ENCODE measurements around the gene MYLIP. TPM values are rescaled to one million over a fixed set of nuclear protein-coding genes. Genes with fewer than 3 reads are reported as not detected.
A peak's percentile ranks its signal among the peaks of the same experiment; 100 is the strongest.

The MYLIP gene
- 10 to 100 TPM; 25.8 to 27.0 TPM for total RNA-seq

DNA sequence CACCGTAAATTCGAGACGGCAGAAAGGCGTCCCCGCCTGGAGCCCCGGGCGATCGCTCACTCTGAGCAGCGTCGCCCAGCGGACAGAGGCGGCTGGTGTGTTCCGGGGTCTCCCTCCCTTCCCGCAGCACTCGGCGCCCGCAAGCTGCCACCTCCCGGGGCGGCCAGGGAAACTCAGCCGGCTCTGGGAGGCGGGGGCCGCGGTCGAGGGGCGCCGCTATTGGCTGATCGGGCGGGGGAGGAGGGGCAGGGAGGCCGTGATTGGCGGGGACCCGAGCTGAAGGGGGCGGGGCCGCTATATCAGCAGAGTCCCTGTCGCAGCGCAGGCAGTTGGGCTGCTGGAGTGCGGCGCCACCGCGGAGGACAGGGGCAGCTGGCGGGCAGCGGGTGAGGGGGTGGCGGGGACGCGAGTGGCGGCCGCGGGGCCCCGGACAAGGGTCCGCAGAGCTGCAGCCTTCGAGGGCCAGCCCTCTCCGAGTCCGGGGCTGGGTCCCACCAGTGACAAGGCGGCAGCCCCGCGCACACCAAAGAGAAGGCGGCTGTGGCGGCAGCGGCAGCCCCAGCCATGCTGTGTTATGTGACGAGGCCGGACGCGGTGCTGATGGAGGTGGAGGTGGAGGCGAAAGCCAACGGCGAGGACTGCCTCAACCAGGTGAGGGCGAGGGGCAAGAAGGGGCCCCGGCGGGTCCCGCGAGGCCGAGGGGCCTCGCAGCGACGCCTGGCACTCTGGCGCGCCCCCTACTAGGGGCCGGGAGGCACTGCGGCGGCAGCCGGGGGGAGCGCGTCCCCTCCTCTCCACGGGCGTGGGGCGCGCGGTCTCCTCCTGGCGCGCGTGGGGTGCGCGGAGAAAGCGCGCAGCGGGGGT, at the start of gene MYLIP:
MYLIP (plus strand) TSS at position 328 of the 864 bp plus-strand sequence; CDS start at position 565, 237 bp downstream.
- POLR2A ChIA-PET: interaction anchor here (0.6 to 3.4 kb wide), 17 partner anchors 9 to 632 kb away, joined by 3 to 31 read pairs (median 6); partner anchors contain the start of genes ATXN1 and GMPR
- H3K4me1 Mint-ChIP-seq: peaks cover 22% of the 10 kb centered on the region
- H3K4me3 Mint-ChIP-seq: peak within 1 kb of the TSS; percentile 92
- H3K27me3 Mint-ChIP-seq: peaks cover 22% of the 10 kb centered on the region
- no peaks in the 10 kb centered on the region for H3K9me3 Mint-ChIP-seq
- peak; percentile 78 for ATAC-seq (ENCODE audit: low read depth)
- H3K36me3 Mint-ChIP-seq: peaks cover 16% of the 10 kb centered on the region
- DNase-seq: peak; percentile 97
- H3K27ac Mint-ChIP-seq: peak within 1 kb of the TSS; percentile 95

DNA sequence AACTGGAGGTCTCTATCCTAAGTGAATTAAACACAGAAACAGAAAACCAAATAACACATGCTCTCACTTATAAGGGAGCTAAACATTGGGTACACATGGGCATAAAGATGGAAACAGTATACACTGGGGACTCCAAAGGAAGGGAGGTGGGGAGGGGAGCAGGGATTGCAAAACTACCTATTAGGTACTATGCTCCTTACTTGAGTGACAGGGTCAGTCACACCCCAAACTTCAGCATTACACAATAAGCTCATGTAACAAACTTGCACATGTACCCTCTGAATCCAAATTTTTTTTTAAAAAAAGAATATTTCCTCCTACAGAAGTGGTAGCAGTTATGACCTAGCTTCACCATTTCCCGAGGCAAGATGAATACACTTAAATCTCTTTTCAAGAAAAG, 49.5 kb upstream of the MYLIP start:
- Mint-ChIP-seq H3K27ac (no peak overlapping the region), H3K4me3 (no peak overlapping the region), H3K4me1 (no peaks in the 10 kb centered on the region), H3K9me3 (no peaks in the 10 kb centered on the region), H3K36me3 (no peaks in the 10 kb centered on the region), H3K27me3 (peaks cover 9% of the 10 kb centered on the region)
- DNase-seq (no peak), ATAC-seq (ENCODE audit: low read depth) (no peak)
- POLR2A ChIA-PET: no interaction called here

DNA sequence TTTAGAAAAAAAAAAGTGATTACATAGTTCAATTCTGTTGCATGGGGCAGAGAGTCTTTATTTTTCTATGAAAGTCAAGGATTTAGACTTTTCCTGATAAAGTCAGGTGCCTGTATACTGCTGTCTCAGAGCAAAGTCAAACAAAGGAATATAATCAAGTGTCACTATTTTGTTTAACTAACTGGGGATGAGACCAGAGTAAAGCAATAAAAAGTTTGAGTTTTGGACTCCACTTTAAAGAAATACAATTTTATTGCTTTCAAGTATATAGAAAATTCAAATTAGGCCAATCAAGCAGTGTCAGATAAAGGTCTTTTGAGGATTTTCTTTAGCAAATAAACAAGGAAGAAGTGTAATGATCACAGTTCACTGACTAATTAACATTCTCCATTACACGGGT, 48.7 kb upstream of the MYLIP start:
- DNase-seq: no peak
- no peak for ATAC-seq (ENCODE audit: low read depth)
- POLR2A ChIA-PET: no interaction called here
- H3K9me3 Mint-ChIP-seq: no peaks in the 10 kb centered on the region
- no peaks in the 10 kb centered on the region for H3K4me1 Mint-ChIP-seq
- no peak overlapping the region for H3K27ac Mint-ChIP-seq
- H3K27me3 Mint-ChIP-seq: peaks cover 13% of the 10 kb centered on the region
- H3K4me3 Mint-ChIP-seq: no peak overlapping the region
- no peaks in the 10 kb centered on the region for H3K36me3 Mint-ChIP-seq

DNA sequence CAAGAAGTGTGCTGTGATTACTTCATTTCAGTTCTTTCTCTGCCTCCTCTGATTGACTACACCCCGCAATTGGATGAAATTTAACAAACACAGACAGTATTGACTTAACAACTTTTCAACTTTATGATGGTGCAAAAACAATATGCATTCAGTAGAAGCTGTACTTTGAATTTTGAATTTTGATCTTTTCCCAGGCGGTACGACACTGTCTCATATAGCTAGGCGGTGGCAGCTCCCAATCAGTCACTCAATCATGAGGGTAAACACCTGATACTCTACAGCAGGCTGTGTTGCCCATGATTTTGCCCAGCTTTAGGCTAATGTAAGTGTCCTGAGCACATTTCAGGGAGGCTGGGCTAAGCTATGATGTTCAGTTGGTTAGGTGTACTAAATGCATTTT, 47.6 kb upstream of the MYLIP start:
- Mint-ChIP-seq H3K4me1 (no peaks in the 10 kb centered on the region), H3K27ac (no peak overlapping the region), H3K27me3 (peaks cover 13% of the 10 kb centered on the region), H3K4me3 (no peak overlapping the region), H3K9me3 (no peaks in the 10 kb centered on the region), H3K36me3 (no peaks in the 10 kb centered on the region)
- POLR2A ChIA-PET: no interaction called here
- DNase-seq: no peak
- no peak for ATAC-seq (ENCODE audit: low read depth)

DNA sequence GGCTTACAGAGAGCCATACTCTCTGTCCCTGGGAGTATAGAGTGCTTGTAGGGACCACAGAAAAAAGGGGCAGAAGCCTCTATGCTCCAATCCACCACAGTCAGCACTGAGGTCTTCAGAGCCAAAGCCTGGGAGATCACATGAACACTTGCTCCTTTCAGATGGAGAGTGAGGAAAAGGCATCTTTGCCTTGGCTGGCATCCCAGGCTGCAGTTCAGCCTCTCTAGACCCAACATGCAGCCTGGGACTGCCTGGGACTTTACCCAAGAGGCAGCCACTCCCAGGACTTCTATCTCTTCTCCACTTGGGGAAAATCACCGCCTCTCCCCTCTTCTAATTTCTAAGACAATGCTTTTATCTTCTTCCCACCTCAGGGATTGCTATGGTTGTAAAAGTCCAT, 46.5 kb upstream of the MYLIP start:
- no peaks in the 10 kb centered on the region for H3K4me1 Mint-ChIP-seq
- ATAC-seq (ENCODE audit: low read depth) (no peak), DNase-seq (no peak)
- no peaks in the 10 kb centered on the region for H3K9me3 Mint-ChIP-seq
- no peak overlapping the region for H3K4me3 Mint-ChIP-seq
- peaks cover 14% of the 10 kb centered on the region for H3K27me3 Mint-ChIP-seq
- H3K36me3 Mint-ChIP-seq: no peaks in the 10 kb centered on the region
- no peak overlapping the region for H3K27ac Mint-ChIP-seq
- POLR2A ChIA-PET: no interaction called here

DNA sequence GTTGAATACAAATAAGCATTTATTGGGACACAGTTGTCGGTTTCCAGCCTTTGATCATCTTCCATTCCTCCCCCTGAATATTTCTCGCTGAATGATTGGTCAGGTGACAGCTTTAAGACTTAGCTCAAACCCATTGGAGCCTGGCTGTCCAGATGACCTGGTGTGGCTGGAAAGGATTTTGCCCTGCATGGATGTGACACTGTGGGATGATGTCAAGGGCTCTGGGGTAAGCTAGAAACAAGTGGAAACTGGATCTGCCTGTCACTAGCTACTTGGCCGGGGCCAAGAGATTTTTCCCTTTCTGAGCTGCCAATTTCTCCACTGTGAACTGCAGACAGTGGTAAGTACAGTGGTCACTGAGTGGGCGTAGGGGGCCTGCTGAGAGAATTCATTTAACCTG, 41.9 kb upstream of the MYLIP start:
- H3K27ac Mint-ChIP-seq: no peak overlapping the region
- POLR2A ChIA-PET: no interaction called here
- no peak for ATAC-seq (ENCODE audit: low read depth)
- no peaks in the 10 kb centered on the region for H3K4me1 Mint-ChIP-seq
- DNase-seq: no peak
- H3K36me3 Mint-ChIP-seq: no peaks in the 10 kb centered on the region
- no peak overlapping the region for H3K4me3 Mint-ChIP-seq
- peaks cover 14% of the 10 kb centered on the region for H3K27me3 Mint-ChIP-seq
- no peaks in the 10 kb centered on the region for H3K9me3 Mint-ChIP-seq

DNA sequence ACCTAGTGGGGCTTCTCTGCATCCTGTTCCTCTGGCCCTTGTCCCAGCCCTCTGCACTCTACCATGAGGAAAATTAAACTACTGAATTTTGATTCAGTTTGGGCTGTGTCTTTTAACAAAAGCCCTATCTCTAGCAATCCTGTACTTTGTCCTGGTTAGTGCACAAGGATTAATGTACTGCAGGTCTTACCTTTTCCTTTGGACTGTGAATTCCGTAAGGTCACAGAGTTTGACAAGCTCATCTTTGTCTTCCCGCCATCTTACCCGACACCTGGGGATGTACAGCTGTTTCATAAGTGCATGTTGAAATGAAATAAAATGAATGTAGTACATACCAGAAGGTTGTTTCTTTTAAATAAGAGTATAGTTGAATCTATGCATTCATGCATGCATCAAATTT, 41.5 kb upstream of the MYLIP start:
- H3K27me3 Mint-ChIP-seq: peaks cover 14% of the 10 kb centered on the region
- DNase-seq (no peak), ATAC-seq (ENCODE audit: low read depth) (no peak)
- POLR2A ChIA-PET: no interaction called here
- H3K36me3 Mint-ChIP-seq: no peaks in the 10 kb centered on the region
- H3K27ac Mint-ChIP-seq: no peak overlapping the region
- no peak overlapping the region for H3K4me3 Mint-ChIP-seq
- no peaks in the 10 kb centered on the region for H3K9me3 Mint-ChIP-seq
- H3K4me1 Mint-ChIP-seq: peaks cover 2% of the 10 kb centered on the region

DNA sequence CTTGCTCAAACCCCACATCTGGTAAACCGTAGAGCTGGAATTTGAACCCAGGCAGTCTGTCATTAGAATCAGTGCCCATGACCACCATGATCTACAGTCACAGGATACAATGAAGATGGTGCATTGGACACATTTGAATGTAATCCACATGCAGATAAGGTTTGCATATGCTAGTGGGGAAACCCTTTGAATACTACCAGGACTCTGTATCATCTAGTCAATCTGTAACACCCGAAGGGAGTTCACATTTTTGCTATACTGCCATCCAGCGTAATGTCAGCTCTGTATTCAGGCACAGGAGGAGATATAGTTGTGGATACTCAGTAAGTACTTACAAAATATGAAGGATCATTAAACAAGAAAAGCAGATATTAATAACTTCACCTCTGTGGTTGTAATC, 40.5 kb upstream of the MYLIP start:
- peaks cover 3% of the 10 kb centered on the region for H3K4me1 Mint-ChIP-seq
- DNase-seq: no peak
- H3K27me3 Mint-ChIP-seq: peaks cover 14% of the 10 kb centered on the region
- ATAC-seq (ENCODE audit: low read depth): no peak
- H3K36me3 Mint-ChIP-seq: no peaks in the 10 kb centered on the region
- H3K9me3 Mint-ChIP-seq: no peaks in the 10 kb centered on the region
- H3K27ac Mint-ChIP-seq: no peak overlapping the region
- no peak overlapping the region for H3K4me3 Mint-ChIP-seq
- POLR2A ChIA-PET: no interaction called here

DNA sequence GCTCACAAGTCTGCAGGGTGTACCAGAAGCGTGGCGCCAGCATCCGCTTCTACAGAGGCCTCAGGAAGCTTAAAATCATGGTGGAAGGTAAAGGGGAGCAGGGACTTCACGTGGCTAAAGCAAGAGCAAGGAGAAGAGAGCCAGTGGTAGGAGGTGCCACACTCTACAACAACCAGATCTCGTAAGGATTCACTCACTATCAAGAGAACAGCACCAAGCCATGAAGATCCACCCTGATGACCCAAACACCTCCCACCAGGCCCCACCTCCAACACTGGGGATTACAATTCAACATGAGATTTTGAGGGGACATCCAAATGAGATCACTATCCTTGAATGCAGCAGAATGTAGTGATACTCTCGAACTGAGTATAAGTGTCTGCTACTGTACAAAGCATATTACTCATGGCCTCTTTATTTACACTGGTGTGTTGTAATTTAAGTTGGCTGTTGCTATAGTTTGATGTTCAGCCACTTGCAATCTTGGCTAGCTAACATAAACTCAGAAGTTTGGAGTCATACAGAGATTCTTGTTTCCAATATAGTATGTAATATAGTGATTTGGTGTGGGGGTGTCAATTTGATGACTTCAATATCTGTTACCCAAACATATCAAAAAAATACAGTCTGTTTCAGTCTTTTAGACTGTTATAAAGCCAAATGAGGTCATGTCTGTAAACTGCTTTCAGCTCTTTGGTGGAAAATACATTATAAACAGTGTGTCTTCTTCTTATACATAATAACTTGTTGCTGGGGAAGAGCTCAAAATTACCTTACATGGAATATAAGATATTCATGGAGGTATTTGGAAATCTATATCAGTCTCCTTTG, 39.4 kb upstream of the MYLIP start:
- Mint-ChIP-seq H3K9me3 (peaks cover 3% of the 10 kb centered on the region), H3K27me3 (peaks cover 10% of the 10 kb centered on the region), H3K4me3 (no peak overlapping the region), H3K36me3 (no peaks in the 10 kb centered on the region), H3K27ac (no peak overlapping the region), H3K4me1 (peaks cover 3% of the 10 kb centered on the region)
- DNase-seq: no peak
- POLR2A ChIA-PET: no interaction called here
- no peak for ATAC-seq (ENCODE audit: low read depth)

DNA sequence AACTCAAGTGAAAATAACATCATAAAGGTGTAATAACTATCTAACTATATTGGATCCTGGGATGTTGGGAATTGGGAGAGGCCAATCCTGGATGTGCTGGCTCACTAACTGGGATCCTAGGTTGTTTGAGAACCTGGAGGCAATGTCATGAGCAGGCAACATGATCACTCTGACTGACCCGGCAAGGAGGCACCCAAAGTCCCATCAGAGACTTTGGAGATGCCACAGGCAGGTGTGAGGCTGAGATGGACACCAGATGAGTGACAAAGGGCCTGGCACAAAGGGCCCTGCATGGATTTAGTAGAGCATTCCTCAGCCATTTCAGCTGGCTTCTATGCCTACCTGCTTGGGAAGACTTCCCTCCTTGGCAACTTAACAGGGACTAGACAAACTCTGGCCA, 38.4 kb upstream of the MYLIP start:
- POLR2A ChIA-PET: no interaction called here
- H3K9me3 Mint-ChIP-seq: peaks cover 3% of the 10 kb centered on the region
- no peaks in the 10 kb centered on the region for H3K36me3 Mint-ChIP-seq
- peaks cover 7% of the 10 kb centered on the region for H3K27me3 Mint-ChIP-seq
- no peak overlapping the region for H3K27ac Mint-ChIP-seq
- no peak overlapping the region for H3K4me3 Mint-ChIP-seq
- no peak for ATAC-seq (ENCODE audit: low read depth)
- no peak for DNase-seq
- peaks cover 5% of the 10 kb centered on the region for H3K4me1 Mint-ChIP-seq

DNA sequence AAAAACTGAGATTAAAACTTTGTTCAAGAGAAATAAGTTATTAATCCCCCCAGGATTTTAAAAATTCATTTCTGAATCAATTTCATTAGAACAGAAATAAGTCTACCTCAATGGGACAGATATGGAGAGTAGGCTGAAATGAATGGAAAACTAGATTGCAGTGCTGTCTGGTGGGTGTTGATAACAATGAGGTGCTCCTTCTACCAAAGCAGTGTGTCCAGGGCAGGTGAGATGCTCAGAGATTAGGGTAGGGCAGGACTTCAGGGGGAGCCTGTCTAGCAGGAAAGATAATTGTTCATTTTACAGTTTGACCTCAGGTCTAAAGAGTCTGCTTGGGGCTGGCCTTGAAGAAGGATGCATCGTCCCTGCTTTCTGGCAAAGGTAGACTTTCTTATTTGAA, 38.0 kb upstream of the MYLIP start:
- Mint-ChIP-seq H3K9me3 (peaks cover 3% of the 10 kb centered on the region), H3K4me3 (no peak overlapping the region), H3K36me3 (no peaks in the 10 kb centered on the region), H3K27ac (no peak overlapping the region), H3K4me1 (peaks cover 5% of the 10 kb centered on the region), H3K27me3 (peaks cover 7% of the 10 kb centered on the region)
- POLR2A ChIA-PET: no interaction called here
- ATAC-seq (ENCODE audit: low read depth) (no peak), DNase-seq (no peak)

DNA sequence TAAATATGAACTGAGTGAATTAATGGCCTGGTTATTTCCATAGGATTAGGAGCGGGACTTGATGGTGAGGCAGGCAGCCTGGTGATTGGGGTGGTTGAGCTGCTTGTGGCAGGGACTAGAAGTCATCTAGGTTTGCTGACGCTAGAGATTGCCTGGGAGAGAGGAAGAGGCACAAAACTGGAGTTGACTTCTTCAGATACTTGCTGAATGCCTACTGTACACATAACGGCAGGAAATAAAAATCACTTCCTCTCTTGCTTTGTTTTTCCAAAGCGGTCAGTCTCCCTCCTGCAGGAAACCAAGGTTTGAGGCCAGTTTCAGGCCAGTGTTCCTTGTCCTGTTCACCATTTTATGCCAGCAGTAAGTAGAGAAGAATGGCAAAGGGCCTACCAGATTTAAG, 36.7 kb upstream of the MYLIP start:
- Mint-ChIP-seq H3K27ac (no peak overlapping the region), H3K9me3 (peaks cover 3% of the 10 kb centered on the region), H3K27me3 (peaks cover 6% of the 10 kb centered on the region), H3K36me3 (no peaks in the 10 kb centered on the region), H3K4me1 (peaks cover 7% of the 10 kb centered on the region), H3K4me3 (no peak overlapping the region)
- POLR2A ChIA-PET: interaction anchor here (1.8 kb wide), 1 partner anchor 37 kb away, joined by 7 read pairs; the partner anchor contains the start of gene MYLIP
- DNase-seq (no peak), ATAC-seq (ENCODE audit: low read depth) (no peak)

DNA sequence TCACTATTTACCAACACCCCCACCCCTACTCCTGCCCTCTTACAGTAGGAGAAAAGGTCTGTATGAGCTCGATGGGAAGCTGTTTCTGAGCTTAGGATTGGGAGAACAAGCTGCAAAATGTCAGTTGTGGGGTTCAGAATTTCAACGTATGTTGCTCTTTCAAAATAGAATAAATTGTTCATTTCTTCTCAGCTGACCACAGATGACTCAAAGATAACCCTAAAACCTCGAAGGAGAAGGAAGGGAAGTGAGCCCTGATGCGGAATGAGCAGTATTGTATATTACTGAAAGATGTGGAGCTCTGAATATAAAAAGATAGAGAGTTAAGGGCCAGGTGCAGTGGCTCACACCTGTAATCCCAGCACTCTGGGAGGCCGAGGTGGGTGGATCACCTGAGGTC, 35.9 kb upstream of the MYLIP start:
- no peak overlapping the region for H3K4me3 Mint-ChIP-seq

DNA sequence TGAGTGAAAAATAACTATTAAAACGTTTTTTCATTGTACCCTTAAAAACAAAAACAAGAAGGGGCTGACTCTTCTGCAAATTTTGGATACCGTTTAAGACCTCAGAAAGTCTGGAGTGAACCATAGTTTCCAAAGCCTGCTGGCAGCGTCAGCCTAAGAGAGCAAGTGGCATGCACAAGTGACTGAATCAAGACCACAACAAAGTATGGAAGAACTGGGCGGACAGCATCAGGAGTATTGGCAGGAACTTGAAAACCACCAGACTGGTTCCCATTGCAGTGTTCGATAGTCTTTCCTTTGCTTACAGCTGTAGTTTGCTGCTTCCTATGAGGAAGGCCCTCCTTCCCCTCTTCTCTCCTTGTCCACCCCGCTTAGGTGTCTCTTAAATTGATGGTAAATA, 33.7 kb upstream of the MYLIP start:
- Mint-ChIP-seq H3K27ac (no peak overlapping the region), H3K9me3 (peaks cover 8% of the 10 kb centered on the region), H3K4me1 (peaks cover 8% of the 10 kb centered on the region), H3K36me3 (peaks cover 2% of the 10 kb centered on the region), H3K4me3 (no peak overlapping the region), H3K27me3 (peaks cover 4% of the 10 kb centered on the region)
- no peak for ATAC-seq (ENCODE audit: low read depth)
- DNase-seq: no peak
- POLR2A ChIA-PET: no interaction called here

More for the DNA sequence above, 35.9 kb upstream of the MYLIP start:
- no peak for DNase-seq
- Mint-ChIP-seq H3K9me3 (peaks cover 3% of the 10 kb centered on the region), H3K4me1 (peaks cover 8% of the 10 kb centered on the region), H3K36me3 (no peaks in the 10 kb centered on the region), H3K27ac (no peak overlapping the region), H3K27me3 (peaks cover 5% of the 10 kb centered on the region)
- POLR2A ChIA-PET: interaction anchor here (1.8 kb wide), 1 partner anchor 36 kb away, joined by 7 read pairs; the partner anchor contains the start of gene MYLIP
- no peak for ATAC-seq (ENCODE audit: low read depth)
